ENCODE measurements around the gene C1orf50. TPM values are rescaled to one million over a fixed set of nuclear protein-coding genes. Genes with fewer than 3 reads are reported as not detected.
A peak's percentile ranks its signal among the peaks of the same experiment; 100 is the strongest.

The C1orf50 gene
- total RNA-seq, 1 donor from 2014 or later: 13.1 TPM

DNA sequence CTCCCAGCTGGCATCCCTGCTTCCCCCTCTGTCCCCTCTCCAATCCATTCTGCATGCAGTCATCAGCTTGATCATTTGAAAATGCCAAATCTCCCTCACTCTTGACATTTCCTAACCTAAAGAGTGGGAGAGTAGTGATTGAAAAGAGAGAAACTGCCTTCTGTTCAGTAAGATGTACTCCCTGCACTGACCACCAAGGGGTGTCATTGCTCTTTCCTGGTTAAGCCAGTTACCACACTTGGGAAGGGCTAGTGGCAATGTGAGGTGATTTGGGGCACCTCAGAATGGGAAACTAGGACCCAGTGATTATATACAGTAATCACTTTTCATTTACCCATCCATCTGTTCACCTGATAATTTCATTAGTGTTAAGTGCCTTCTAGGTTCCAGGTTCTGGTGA, 10.8 kb downstream of the C1orf50 start:
- Mint-ChIP-seq H3K4me1 (peaks cover 4% of the 10 kb centered on the region), H3K27ac (no peak overlapping the region), H3K27me3 (no peaks in the 10 kb centered on the region), H3K4me3 (no peak overlapping the region), H3K36me3 (ENCODE audit: low read depth) (peaks cover 80% of the 10 kb centered on the region), H3K9me3 (no peaks in the 10 kb centered on the region)
- ATAC-seq (ENCODE audit: low read depth) (peak; percentile 71), DNase-seq (no peak)
- POLR2A ChIA-PET: interaction anchor here (0.8 to 2.4 kb wide), 2 partner anchors 11 to 296 kb away, joined by 4 to 8 read pairs; partner anchors contain the start of genes C1orf50 and P3H1
- intact Hi-C loops (cut with micrococcal nuclease): loop anchor here (1.0 to 5.0 kb wide), 3 partner anchors 135 to 449 kb away; no protein-coding TSS in a partner anchor
- CTCF ChIA-PET: interaction anchor here (0.7 to 3.7 kb wide), 9 partner anchors 9 to 297 kb away, joined by 3 to 52 read pairs (median 4); partner anchors contain the start of gene ZNF691
- TF ChIP-seq, protein P1, sequence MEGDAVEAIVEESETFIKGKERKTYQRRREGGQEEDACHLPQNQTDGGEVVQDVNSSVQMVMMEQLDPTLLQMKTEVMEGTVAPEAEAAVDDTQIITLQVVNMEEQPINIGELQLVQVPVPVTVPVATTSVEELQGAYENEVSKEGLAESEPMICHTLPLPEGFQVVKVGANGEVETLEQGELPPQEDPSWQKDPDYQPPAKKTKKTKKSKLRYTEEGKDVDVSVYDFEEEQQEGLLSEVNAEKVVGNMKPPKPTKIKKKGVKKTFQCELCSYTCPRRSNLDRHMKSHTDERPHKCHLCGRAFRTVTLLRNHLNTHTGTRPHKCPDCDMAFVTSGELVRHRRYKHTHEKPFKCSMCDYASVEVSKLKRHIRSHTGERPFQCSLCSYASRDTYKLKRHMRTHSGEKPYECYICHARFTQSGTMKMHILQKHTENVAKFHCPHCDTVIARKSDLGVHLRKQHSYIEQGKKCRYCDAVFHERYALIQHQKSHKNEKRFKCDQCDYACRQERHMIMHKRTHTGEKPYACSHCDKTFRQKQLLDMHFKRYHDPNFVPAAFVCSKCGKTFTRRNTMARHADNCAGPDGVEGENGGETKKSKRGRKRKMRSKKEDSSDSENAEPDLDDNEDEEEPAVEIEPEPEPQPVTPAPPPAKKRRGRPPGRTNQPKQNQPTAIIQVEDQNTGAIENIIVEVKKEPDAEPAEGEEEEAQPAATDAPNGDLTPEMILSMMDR (IDR thresholded peaks at IDR 0.05): no peak

DNA sequence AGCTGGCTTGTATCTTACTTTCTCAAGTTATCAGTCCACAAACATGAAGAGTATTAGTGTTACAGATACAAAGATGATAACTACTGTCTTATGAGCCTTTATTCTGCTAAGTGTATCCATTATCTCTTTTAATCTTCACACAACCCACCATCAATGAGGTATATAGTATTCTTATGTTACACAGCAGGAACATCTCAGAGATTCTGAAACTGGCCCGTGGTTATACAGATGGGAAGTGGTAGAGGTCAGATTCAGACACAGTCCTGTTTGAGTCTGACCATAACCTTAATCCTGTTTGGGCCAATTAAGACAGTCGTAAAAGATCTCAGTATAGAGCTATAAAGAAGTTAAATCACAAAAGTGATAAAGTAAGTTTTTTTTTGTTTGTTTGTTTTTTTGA, 12.7 kb downstream of the C1orf50 start:
- CTCF ChIA-PET: interaction anchor here (0.7 to 1.2 kb wide), 2 partner anchors 133 to 293 kb away, joined by 3 read pairs; no protein-coding TSS in a partner anchor
- no peak for DNase-seq
- no peak for ATAC-seq (ENCODE audit: low read depth)
- Mint-ChIP-seq H3K27me3 (no peaks in the 10 kb centered on the region), H3K9me3 (no peaks in the 10 kb centered on the region), H3K36me3 (ENCODE audit: low read depth) (peaks cover 69% of the 10 kb centered on the region), H3K27ac (no peak overlapping the region), H3K4me3 (no peak overlapping the region), H3K4me1 (peaks cover 4% of the 10 kb centered on the region)
- POLR2A ChIA-PET: interaction anchor here (2.4 kb wide), 1 partner anchor 13 kb away, joined by 8 read pairs; the partner anchor contains the start of genes C1orf50 and P3H1
- TF ChIP-seq, protein P1 (IDR thresholded peaks at IDR 0.05): no peak
- intact Hi-C loops (cut with micrococcal nuclease): loop anchor here (5.0 kb wide), 1 partner anchor 448 kb away; no protein-coding TSS in a partner anchor

DNA sequence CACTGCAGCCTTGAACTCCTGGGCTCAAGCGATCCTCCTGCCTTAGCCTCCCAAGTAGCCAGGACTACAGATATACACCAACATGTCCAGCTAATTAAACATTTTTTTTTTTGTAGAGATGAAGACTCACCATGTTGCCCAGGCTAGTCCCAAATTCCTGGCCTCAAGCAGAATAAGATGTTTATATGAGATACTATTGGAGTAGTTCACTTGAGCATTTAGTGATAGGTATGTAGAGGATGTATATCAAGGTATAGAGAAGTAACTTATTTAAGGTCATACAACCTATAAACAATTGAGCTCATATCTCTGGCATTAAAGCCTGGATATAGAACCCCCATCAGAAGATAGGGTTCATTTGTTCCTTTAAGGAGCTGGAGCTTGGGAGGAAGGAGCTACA, 13.1 kb downstream of the C1orf50 start:
- ChIA-PET POLR2A (interaction anchor here (2.4 kb wide), 1 partner anchor 13 kb away, joined by 8 read pairs; the partner anchor contains the start of genes C1orf50 and P3H1), CTCF (interaction anchor here (0.7 to 1.2 kb wide), 2 partner anchors 133 to 293 kb away, joined by 3 read pairs; no protein-coding TSS in a partner anchor)
- no peaks in the 10 kb centered on the region for H3K27me3 Mint-ChIP-seq
- H3K36me3 Mint-ChIP-seq (ENCODE audit: low read depth): peaks cover 64% of the 10 kb centered on the region
- H3K4me1 Mint-ChIP-seq: peaks cover 6% of the 10 kb centered on the region
- no peaks in the 10 kb centered on the region for H3K9me3 Mint-ChIP-seq
- intact Hi-C loops (cut with micrococcal nuclease): no loop called here
- TF ChIP-seq, protein P1 (IDR thresholded peaks at IDR 0.05): no peak
- H3K27ac Mint-ChIP-seq: no peak overlapping the region
- no peak for DNase-seq
- no peak overlapping the region for H3K4me3 Mint-ChIP-seq
- no peak for ATAC-seq (ENCODE audit: low read depth)

DNA sequence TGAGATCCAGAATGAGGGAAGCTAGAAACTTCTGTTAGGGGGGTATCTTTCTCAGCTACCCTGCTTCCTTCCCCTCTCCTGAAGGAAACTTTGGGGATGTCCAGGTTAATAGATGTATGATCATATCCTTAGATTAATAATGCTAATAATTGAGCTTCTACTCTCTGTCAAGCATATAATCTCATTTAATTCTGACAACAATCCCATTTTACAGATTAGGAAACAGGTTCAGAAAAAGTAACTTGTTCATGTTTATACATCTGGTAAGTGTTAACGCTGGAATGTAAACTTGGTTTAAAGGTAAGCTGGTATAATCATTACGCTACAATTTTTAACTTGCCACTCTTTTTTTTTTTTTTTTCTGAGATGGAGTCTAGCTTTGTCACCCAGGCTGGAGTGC, 16.0 kb downstream of the C1orf50 start:
- H3K36me3 Mint-ChIP-seq (ENCODE audit: low read depth): peaks cover 37% of the 10 kb centered on the region
- TF ChIP-seq, protein P1 (IDR thresholded peaks at IDR 0.05): no peak
- H3K27ac Mint-ChIP-seq: no peak overlapping the region
- peaks cover 5% of the 10 kb centered on the region for H3K27me3 Mint-ChIP-seq
- H3K9me3 Mint-ChIP-seq: no peaks in the 10 kb centered on the region
- no peak for ATAC-seq (ENCODE audit: low read depth)
- H3K4me1 Mint-ChIP-seq: peaks cover 15% of the 10 kb centered on the region
- DNase-seq: no peak
- H3K4me3 Mint-ChIP-seq: no peak overlapping the region
- CTCF ChIA-PET: interaction anchor here (1.0 kb wide), 1 partner anchor 291 kb away, joined by 3 read pairs; no protein-coding TSS in a partner anchor
- POLR2A ChIA-PET: interaction anchor here (3.3 kb wide), 1 partner anchor 16 kb away, joined by 10 read pairs; the partner anchor contains the start of genes C1orf50 and P3H1
- intact Hi-C loops (cut with micrococcal nuclease): no loop called here

DNA sequence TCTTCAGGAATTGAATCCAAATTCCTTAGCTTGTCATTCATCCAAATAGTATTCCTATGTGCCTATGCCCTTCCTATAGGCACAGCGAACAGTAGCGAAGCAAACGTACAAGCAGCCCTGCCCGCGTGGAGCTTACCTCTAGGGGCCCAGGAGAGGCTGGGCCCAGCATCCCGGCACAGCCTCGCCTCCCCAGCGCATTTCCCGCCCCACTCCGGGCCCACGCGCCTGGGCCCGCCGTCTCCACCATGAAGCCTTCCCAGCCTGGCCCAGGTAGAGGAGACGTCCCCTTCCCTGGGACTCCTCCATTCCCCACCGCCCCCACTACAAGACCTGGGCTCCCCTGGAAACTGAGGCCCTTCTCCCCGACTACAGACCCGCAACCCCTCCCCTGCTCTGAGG, 17.5 kb downstream of the C1orf50 start:
- Mint-ChIP-seq H3K27ac (no peak overlapping the region), H3K4me1 (peaks cover 14% of the 10 kb centered on the region), H3K4me3 (no peak overlapping the region), H3K36me3 (ENCODE audit: low read depth) (peaks cover 29% of the 10 kb centered on the region), H3K9me3 (no peaks in the 10 kb centered on the region), H3K27me3 (peaks cover 5% of the 10 kb centered on the region)
- ChIA-PET CTCF (no interaction called here), POLR2A (interaction anchor here (3.3 kb wide), 1 partner anchor 17 kb away, joined by 10 read pairs; the partner anchor contains the start of genes C1orf50 and P3H1)
- ATAC-seq (ENCODE audit: low read depth) (no peak), DNase-seq (no peak)
- intact Hi-C loops (cut with micrococcal nuclease): no loop called here
- TF ChIP-seq, protein P1 (IDR thresholded peaks at IDR 0.05): no peak
